Measurements from ENCODE around the gene NEK6. TPM values are rescaled to one million over a fixed set of nuclear protein-coding genes. Genes with fewer than 3 reads are reported as not detected.
A peak's percentile ranks its signal among the peaks of the same experiment; 100 is the strongest.

Gene NEK6
- total RNA-seq, 2 experiments from 2014 or later, result 7.0 to 8.0 TPM

DNA sequence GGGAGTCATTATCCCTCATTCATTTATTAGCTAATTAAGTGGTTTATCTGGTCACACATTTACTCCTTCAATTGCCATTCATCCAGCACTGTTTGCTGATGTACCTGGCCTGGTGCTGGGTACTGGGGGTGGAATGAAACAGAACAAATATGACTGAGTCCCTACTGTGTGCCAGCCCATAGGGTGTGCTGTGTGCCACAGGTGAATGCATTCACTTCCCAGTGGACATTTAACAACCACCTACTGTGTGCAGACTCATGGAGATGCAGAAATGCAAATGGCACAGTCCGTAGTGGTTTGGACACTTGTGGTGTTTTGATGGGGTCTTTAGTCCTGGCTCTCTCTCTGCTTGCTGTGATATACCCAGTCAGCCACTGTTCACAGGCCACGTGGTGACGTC is 10.5 kb downstream of the NEK6 start:
- ChIA-PET POLR2A (no interaction called here), CTCF (no interaction called here)
- Mint-ChIP-seq H3K27me3 (peaks cover 8% of the 10 kb centered on the region), H3K9me3 (no peaks in the 10 kb centered on the region), H3K27ac (no peak overlapping the region), H3K4me3 (no peak overlapping the region), H3K4me1 (no peaks in the 10 kb centered on the region), H3K36me3 (ENCODE audit: low read depth) (no peaks in the 10 kb centered on the region)
- DNase-seq, result no peak

- H3K36me3 Mint-ChIP-seq (ENCODE audit: low read depth), result no peaks in the 10 kb centered on the region
- peaks cover 8% of the 10 kb centered on the region for H3K27me3 Mint-ChIP-seq
- POLR2A ChIA-PET, result no interaction called here
- DNase-seq, result no peak
- CTCF ChIA-PET, result interaction anchor here (0.6 kb wide), 1 partner anchor 134 kb away, joined by 3 read pairs; no protein-coding TSS in a partner anchor
- H3K9me3 Mint-ChIP-seq, result no peaks in the 10 kb centered on the region
- no peak overlapping the region for H3K4me3 Mint-ChIP-seq
- H3K4me1 Mint-ChIP-seq, result no peaks in the 10 kb centered on the region
- H3K27ac Mint-ChIP-seq, result no peak overlapping the region
Observed at GRCh38 chr9:124268661-124269060, 10.9 kb downstream of the NEK6 start.

- Mint-ChIP-seq H3K9me3 (no peaks in the 10 kb centered on the region), H3K36me3 (ENCODE audit: low read depth) (no peaks in the 10 kb centered on the region), H3K4me1 (no peaks in the 10 kb centered on the region), H3K27me3 (peaks cover 8% of the 10 kb centered on the region), H3K4me3 (no peak overlapping the region), H3K27ac (no peak overlapping the region)
- DNase-seq, result no peak
- ChIA-PET CTCF (interaction anchor here (0.7 kb wide), 1 partner anchor 11 kb away, joined by 3 read pairs; no protein-coding TSS in a partner anchor), POLR2A (no interaction called here)
Observed at GRCh38 chr9:124269556-124269955, 11.8 kb downstream of the NEK6 start.

GRCh38 chr9:124270504-124271335 is 13.0 kb downstream of the NEK6 start:
- H3K4me1 Mint-ChIP-seq, result no peaks in the 10 kb centered on the region
- ChIA-PET CTCF (interaction anchor here (0.8 kb wide), 1 partner anchor 21 kb away, joined by 3 read pairs; no protein-coding TSS in a partner anchor), POLR2A (no interaction called here)
- H3K9me3 Mint-ChIP-seq, result no peaks in the 10 kb centered on the region
- H3K36me3 Mint-ChIP-seq (ENCODE audit: low read depth), result no peaks in the 10 kb centered on the region
- H3K4me3 Mint-ChIP-seq, result no peak overlapping the region
- no peak overlapping the region for H3K27ac Mint-ChIP-seq
- peaks cover 7% of the 10 kb centered on the region for H3K27me3 Mint-ChIP-seq
- no peak for DNase-seq

DNA sequence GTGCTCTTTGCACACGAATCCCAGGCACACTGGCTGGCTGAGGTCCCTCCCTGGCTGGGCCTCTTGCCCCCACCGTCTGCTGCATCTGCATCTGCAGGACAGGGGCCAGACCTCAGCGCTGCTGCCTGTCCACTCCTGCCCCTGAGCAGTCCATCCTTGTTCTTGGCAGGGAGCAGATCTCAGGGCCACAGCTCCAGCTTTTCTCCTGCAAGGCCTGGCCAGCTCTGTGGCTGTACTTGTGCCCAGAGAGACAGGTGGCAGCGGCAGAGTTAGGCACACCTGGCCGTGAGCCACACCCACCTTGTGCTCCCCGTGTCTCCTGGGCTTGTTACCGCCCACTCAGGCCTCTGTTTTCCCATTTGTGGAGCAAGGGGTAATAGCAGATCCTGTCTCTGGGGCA is 13.9 kb downstream of the NEK6 start:
- no peaks in the 10 kb centered on the region for H3K36me3 Mint-ChIP-seq (ENCODE audit: low read depth)
- H3K27me3 Mint-ChIP-seq, result peaks cover 6% of the 10 kb centered on the region
- CTCF ChIA-PET, result interaction anchor here (0.8 kb wide), 1 partner anchor 20 kb away, joined by 3 read pairs; no protein-coding TSS in a partner anchor
- no peak overlapping the region for H3K27ac Mint-ChIP-seq
- H3K9me3 Mint-ChIP-seq, result no peaks in the 10 kb centered on the region
- no peak overlapping the region for H3K4me3 Mint-ChIP-seq
- no peak for DNase-seq
- POLR2A ChIA-PET, result no interaction called here
- H3K4me1 Mint-ChIP-seq, result no peaks in the 10 kb centered on the region

- H3K9me3 Mint-ChIP-seq, result no peaks in the 10 kb centered on the region
- H3K27me3 Mint-ChIP-seq, result peaks cover 2% of the 10 kb centered on the region
- no peak overlapping the region for H3K4me3 Mint-ChIP-seq
- no peak overlapping the region for H3K27ac Mint-ChIP-seq
- H3K36me3 Mint-ChIP-seq (ENCODE audit: low read depth), result no peaks in the 10 kb centered on the region
- DNase-seq, result no peak
- ChIA-PET CTCF (no interaction called here), POLR2A (no interaction called here)
- no peaks in the 10 kb centered on the region for H3K4me1 Mint-ChIP-seq
Observed at GRCh38 chr9:124272118-124272517, 14.4 kb downstream of the NEK6 start.

GRCh38 chr9:124272979-124273378 is 15.2 kb downstream of the NEK6 start:
- DNase-seq, result no peak
- Mint-ChIP-seq H3K9me3 (no peaks in the 10 kb centered on the region), H3K4me3 (no peak overlapping the region), H3K4me1 (no peaks in the 10 kb centered on the region), H3K27me3 (no peaks in the 10 kb centered on the region), H3K27ac (no peak overlapping the region), H3K36me3 (ENCODE audit: low read depth) (no peaks in the 10 kb centered on the region)
- ChIA-PET POLR2A (no interaction called here), CTCF (no interaction called here)

DNA sequence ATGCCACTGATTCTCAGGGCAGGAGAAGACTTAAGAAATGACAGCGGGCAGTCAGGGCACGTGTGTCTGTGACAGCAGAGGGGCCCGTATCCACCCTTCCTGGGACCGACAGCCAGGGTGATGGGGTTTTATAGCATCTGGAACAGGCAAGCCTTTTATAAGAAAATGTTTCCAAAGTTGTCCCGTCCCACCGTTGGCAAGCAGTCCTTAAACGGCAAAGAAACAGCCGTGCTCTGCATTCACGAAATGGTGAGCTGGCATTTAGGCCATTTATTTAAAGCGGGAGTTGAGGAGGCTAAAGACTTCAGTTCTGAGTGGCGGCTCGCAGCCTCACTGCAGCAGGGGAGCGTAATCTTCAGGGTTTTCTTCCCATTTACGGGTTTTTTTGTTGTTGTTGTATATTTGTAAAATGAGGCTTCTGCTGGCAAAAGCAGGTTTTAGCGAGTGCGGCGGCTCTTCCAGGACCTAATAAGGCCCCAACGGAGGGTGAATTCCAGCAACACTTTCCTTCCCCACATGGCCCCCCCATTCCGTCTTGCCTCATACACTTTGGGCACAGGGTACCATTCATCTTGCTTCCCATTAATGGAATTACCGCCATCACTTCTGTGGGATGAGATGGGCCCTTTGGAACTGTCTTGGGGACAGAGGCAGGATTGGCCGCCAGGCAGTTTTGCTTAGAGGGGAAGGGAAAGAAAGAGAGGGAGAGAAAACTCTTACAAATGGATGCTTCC is 15.8 kb downstream of the NEK6 start:
- Mint-ChIP-seq H3K36me3 (ENCODE audit: low read depth) (no peaks in the 10 kb centered on the region), H3K4me1 (no peaks in the 10 kb centered on the region), H3K4me3 (no peak overlapping the region), H3K27me3 (no peaks in the 10 kb centered on the region), H3K27ac (no peak overlapping the region), H3K9me3 (no peaks in the 10 kb centered on the region)
- ChIA-PET POLR2A (no interaction called here), CTCF (no interaction called here)
- no peak for DNase-seq

GRCh38 chr9:124274226-124274625 is 16.5 kb downstream of the NEK6 start:
- CTCF ChIA-PET, result no interaction called here

DNA sequence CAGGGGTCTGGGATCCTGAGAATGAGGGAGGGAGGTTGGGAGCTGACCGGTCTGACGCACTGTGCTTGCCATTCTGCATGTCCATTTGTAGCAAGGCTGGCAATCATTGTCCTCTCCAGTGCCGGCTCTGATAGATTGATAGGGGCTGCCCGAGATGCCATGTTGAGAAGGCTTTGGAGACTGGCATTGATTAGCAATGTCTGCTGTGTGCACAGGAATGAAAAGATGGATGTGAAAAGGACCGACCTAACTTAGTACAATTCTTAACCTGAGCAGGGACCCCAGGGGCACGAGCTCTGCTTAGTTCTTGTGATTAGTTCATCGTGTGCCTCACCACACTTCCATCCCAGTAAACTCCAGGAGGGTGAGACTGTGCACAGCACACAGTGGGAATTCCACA is 17.0 kb downstream of the NEK6 start:
- no peaks in the 10 kb centered on the region for H3K36me3 Mint-ChIP-seq (ENCODE audit: low read depth)
- POLR2A ChIA-PET, result no interaction called here
- H3K9me3 Mint-ChIP-seq, result no peaks in the 10 kb centered on the region
- no peaks in the 10 kb centered on the region for H3K4me1 Mint-ChIP-seq
- H3K4me3 Mint-ChIP-seq, result no peak overlapping the region
- DNase-seq, result no peak
- H3K27me3 Mint-ChIP-seq, result no peaks in the 10 kb centered on the region
- CTCF ChIA-PET, result no interaction called here
- no peak overlapping the region for H3K27ac Mint-ChIP-seq

More at GRCh38 chr9:124274226-124274625, 16.5 kb downstream of the NEK6 start:
- Mint-ChIP-seq H3K36me3 (ENCODE audit: low read depth) (no peaks in the 10 kb centered on the region), H3K4me1 (no peaks in the 10 kb centered on the region), H3K27ac (no peak overlapping the region), H3K9me3 (no peaks in the 10 kb centered on the region), H3K4me3 (no peak overlapping the region), H3K27me3 (no peaks in the 10 kb centered on the region)
- DNase-seq, result no peak
- POLR2A ChIA-PET, result no interaction called here

DNA sequence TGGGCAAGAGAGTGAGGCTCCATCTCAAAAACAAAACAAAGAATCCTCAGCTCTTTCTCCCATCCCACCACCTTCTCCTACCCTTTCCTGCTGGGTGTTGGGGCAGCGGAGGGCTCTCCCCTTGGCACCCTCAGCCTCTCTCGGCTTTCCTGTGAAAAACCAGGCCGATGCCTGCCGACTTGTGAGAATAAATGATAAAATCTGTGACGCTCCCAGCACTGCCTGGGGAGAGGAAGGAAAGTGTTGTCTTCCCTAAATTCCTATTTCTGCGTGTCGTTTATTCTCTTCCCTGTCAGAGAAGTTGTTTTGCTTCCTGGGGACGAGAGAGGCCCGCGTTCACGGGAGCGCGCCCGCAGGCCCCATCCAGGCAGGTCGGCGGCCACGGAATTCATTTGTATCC is 19.7 kb downstream of the NEK6 start:
- POLR2A ChIA-PET, result no interaction called here
- Mint-ChIP-seq H3K27ac (no peak overlapping the region), H3K27me3 (no peaks in the 10 kb centered on the region), H3K4me1 (no peaks in the 10 kb centered on the region), H3K36me3 (ENCODE audit: low read depth) (no peaks in the 10 kb centered on the region), H3K4me3 (no peak overlapping the region), H3K9me3 (no peaks in the 10 kb centered on the region)
- no peak for DNase-seq
- CTCF ChIA-PET, result interaction anchor here (1.0 kb wide), 1 partner anchor 35 kb away, joined by 4 read pairs; no protein-coding TSS in a partner anchor

DNA sequence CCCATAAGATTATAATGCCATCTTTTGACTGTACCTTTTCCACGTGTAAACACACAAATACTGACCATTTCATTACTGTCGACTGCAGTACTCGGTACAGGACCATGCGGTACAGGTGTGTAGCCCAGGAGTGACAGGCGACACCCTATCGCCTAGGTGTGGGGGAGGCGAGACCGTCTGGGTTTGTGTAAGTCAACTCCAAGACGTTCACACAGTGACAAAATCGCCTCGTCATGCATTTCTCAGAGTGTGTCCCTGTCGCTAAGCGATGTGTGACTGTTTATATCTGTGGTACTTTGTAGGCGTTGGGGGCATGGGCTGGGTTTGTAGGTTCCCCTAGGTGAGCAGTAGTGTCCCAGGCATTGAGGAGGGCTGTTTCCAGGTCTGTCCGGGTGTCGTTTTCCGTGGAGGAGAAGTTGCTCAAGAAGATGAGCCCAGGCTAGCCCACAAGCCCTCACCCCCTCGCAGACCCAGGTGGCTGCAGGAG is 20.3 kb downstream of the NEK6 start:
- H3K36me3 Mint-ChIP-seq (ENCODE audit: low read depth), result no peaks in the 10 kb centered on the region
- ChIA-PET CTCF (no interaction called here), POLR2A (no interaction called here)
- peak overlapping the region; percentile 22 for H3K27ac Mint-ChIP-seq
- H3K9me3 Mint-ChIP-seq, result no peaks in the 10 kb centered on the region
- DNase-seq, result no peak
- no peak overlapping the region for H3K4me3 Mint-ChIP-seq
- H3K27me3 Mint-ChIP-seq, result no peaks in the 10 kb centered on the region
- H3K4me1 Mint-ChIP-seq, result no peaks in the 10 kb centered on the region

DNA sequence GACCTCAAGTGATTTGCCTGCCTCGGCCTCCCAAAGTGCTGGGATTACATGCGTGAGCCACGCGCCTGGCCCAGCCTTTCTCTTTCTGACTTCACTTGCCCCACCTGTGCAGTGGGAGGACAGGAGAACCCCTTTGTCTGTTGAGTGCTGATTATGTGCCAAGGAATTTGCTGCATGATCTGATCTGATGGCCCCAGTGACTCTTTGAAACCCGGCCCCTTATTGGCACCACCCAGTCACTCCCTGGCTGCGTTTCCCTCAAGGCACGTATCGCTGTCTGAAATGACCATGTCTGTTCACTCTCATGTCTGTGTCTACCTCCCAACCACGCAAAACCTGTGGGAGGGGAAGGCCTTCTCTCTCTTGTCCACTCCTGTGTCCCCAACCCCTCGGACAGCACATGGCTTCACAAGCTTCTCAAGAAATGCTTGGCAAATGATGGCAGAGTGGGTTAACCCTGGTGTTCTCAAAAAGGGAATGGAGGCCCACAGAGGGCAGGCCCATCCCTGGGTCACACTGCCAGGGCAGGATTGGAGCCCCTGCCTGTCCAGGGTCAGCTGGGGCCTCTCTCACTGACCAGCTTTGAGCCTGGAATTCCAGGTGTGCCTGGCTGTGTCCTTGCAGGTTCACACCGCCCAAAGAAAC is 21.9 kb downstream of the NEK6 start:
- H3K36me3 Mint-ChIP-seq (ENCODE audit: low read depth), result no peaks in the 10 kb centered on the region
- POLR2A ChIA-PET, result no interaction called here

More for the DNA sequence above, 21.9 kb downstream of the NEK6 start:
- DNase-seq, result no peak
- H3K27ac Mint-ChIP-seq, result no peak overlapping the region
- no peaks in the 10 kb centered on the region for H3K9me3 Mint-ChIP-seq
- no peaks in the 10 kb centered on the region for H3K27me3 Mint-ChIP-seq
- CTCF ChIA-PET, result interaction anchor here (0.9 kb wide), 1 partner anchor 22 kb away, joined by 3 read pairs; the partner anchor contains the start of gene NEK6
- H3K4me1 Mint-ChIP-seq, result no peaks in the 10 kb centered on the region
- no peak overlapping the region for H3K4me3 Mint-ChIP-seq

All from activated CD4-positive, alpha-beta T cell treated with anti-CD3 and anti-CD28 coated beads, Interleukin-2, amount 10 ng/mL, durations not matched to agents 7 days and 5 days (primary cell).